Measurements from ENCODE around the gene TSPAN5. TPM values are rescaled to one million over a fixed set of nuclear protein-coding genes. Genes with fewer than 3 reads are reported as not detected.

The TSPAN5 gene
- polyA plus RNA-seq, 1 experiment = 190 TPM

DNA sequence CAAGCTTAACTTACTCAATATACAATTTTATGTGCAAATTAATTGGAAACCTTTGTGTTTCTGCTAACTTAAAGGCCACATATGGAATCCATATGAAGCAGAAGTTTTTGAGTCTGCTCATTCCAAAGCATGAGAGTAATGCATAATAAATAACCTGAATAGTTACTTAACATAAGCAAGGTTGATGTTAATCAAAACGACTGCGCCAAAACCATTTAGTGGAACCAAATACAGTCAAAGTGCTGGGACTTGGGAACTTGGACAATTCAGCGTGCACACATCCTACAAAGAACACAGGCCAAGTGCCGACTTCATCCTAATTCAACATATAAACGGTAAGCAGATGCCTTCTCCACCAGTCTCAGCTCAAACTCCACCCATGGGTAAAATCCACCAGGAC is 17.0 kb downstream of the TSPAN5 start:
- Histone ChIP-seq H3K27me3 (ENCODE audit: control insufficient read depth, insufficient read depth, low read length) (no peaks in the 10 kb centered on the region), H3K9me3 (ENCODE audit: control insufficient read depth, insufficient read depth, low read length) (no peaks in the 10 kb centered on the region), H3K4me3 (ENCODE audit: low read depth, low read length) (no peak overlapping the region), H3K27ac (ENCODE audit: low read depth, low read length) (no peak overlapping the region)
- DNase-seq (ENCODE audit: low read depth, low spot score) = no peak
- TF ChIP-seq, protein P1, sequence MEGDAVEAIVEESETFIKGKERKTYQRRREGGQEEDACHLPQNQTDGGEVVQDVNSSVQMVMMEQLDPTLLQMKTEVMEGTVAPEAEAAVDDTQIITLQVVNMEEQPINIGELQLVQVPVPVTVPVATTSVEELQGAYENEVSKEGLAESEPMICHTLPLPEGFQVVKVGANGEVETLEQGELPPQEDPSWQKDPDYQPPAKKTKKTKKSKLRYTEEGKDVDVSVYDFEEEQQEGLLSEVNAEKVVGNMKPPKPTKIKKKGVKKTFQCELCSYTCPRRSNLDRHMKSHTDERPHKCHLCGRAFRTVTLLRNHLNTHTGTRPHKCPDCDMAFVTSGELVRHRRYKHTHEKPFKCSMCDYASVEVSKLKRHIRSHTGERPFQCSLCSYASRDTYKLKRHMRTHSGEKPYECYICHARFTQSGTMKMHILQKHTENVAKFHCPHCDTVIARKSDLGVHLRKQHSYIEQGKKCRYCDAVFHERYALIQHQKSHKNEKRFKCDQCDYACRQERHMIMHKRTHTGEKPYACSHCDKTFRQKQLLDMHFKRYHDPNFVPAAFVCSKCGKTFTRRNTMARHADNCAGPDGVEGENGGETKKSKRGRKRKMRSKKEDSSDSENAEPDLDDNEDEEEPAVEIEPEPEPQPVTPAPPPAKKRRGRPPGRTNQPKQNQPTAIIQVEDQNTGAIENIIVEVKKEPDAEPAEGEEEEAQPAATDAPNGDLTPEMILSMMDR (IDR thresholded peaks at IDR 0.05; ENCODE audit: low read depth, low read length) = no peak
- ChIA-PET CTCF (interaction anchor here (0.8 to 1.8 kb wide), 4 partner anchors 14 to 298 kb away, joined by 3 to 5 read pairs (median 4); no protein-coding TSS in a partner anchor), POLR2A (interaction anchor here (0.6 kb wide), 1 partner anchor 447 kb away, joined by 3 read pairs; no protein-coding TSS in a partner anchor)

DNA sequence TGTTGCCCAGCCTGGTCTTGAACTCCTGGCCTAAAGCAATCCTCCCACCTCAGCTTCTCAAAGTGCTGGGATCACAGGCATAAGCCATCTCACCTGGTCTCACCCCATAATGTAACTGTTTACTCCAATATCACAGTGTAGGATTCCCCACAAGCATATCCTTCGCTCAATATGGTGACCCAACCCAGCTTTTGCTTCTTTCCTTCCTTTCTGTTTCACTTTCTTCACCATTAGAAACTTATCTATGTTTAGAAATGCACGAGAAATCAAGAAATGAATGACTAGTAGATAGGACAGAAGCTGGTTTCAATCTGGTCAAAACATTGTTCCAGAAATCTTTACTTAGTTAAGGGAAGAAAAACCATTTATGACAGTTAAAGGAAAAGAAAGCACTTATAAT is 18.9 kb downstream of the TSPAN5 start:
- POLR2A ChIA-PET = no interaction called here
- Histone ChIP-seq H3K27ac (ENCODE audit: low read depth, low read length) (no peak overlapping the region), H3K4me3 (ENCODE audit: low read depth, low read length) (no peak overlapping the region), H3K9me3 (ENCODE audit: control insufficient read depth, insufficient read depth, low read length) (no peaks in the 10 kb centered on the region), H3K27me3 (ENCODE audit: control insufficient read depth, insufficient read depth, low read length) (no peaks in the 10 kb centered on the region)
- no peak for DNase-seq (ENCODE audit: low read depth, low spot score)
- CTCF ChIA-PET = interaction anchor here (0.7 kb wide), 1 partner anchor 70 kb away, joined by 3 read pairs; no protein-coding TSS in a partner anchor
- TF ChIP-seq, protein P1 (IDR thresholded peaks at IDR 0.05; ENCODE audit: low read depth, low read length) = no peak

DNA sequence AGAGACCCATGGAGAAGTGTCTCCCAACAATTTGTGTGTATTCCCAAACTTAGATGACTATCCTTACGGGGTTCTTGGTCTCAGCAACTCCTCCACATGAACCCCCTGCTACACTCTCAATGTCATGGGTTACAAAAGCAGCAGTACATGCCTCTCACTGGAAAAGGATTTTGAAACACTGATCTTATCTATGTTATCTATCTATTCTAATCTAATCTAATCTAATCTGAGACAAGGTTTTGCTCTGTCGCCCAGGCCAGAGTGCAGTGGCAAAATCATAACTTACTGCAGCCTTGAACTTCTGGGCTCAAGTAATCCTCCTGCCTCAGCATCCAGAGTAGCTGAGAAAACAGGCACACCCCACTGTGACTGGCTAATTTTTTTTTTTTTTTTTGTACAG is 19.3 kb downstream of the TSPAN5 start:
- no peaks in the 10 kb centered on the region for H3K9me3 ChIP-seq (ENCODE audit: control insufficient read depth, insufficient read depth, low read length)
- H3K4me3 ChIP-seq (ENCODE audit: low read depth, low read length) = no peak overlapping the region
- no peak for DNase-seq (ENCODE audit: low read depth, low spot score)
- H3K27ac ChIP-seq (ENCODE audit: low read depth, low read length) = no peak overlapping the region
- ChIA-PET CTCF (no interaction called here), POLR2A (interaction anchor here (1.2 kb wide), 1 partner anchor 12 kb away, joined by 3 read pairs; no protein-coding TSS in a partner anchor)
- H3K27me3 ChIP-seq (ENCODE audit: control insufficient read depth, insufficient read depth, low read length) = no peaks in the 10 kb centered on the region
- TF ChIP-seq, protein P1 (IDR thresholded peaks at IDR 0.05; ENCODE audit: low read depth, low read length) = no peak

DNA sequence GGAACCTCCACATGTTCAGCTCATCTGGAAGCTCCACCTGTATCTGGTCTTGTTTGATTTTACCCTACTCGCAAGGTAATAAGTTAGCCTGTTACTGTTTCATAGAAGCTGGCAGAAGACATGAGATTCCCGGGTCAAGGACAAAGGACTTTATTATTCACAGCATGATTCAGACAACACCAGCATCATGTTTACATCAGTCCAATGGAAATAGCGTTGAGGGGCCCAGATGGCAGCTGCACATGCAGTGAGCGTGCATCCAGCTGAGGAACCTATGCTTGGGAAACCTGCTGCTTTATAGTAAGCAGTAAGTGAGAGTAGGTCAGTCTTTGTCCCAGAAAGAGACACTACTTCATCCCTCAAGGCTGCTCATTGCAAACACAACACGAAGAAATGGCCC is 19.8 kb downstream of the TSPAN5 start:
- TF ChIP-seq, protein P1 (IDR thresholded peaks at IDR 0.05; ENCODE audit: low read depth, low read length) = no peak
- ChIA-PET CTCF (no interaction called here), POLR2A (interaction anchor here (1.2 kb wide), 1 partner anchor 12 kb away, joined by 3 read pairs; no protein-coding TSS in a partner anchor)
- Histone ChIP-seq H3K9me3 (ENCODE audit: control insufficient read depth, insufficient read depth, low read length) (no peaks in the 10 kb centered on the region), H3K27me3 (ENCODE audit: control insufficient read depth, insufficient read depth, low read length) (no peaks in the 10 kb centered on the region), H3K27ac (ENCODE audit: low read depth, low read length) (no peak overlapping the region), H3K4me3 (ENCODE audit: low read depth, low read length) (no peak overlapping the region)
- no peak for DNase-seq (ENCODE audit: low read depth, low spot score)

DNA sequence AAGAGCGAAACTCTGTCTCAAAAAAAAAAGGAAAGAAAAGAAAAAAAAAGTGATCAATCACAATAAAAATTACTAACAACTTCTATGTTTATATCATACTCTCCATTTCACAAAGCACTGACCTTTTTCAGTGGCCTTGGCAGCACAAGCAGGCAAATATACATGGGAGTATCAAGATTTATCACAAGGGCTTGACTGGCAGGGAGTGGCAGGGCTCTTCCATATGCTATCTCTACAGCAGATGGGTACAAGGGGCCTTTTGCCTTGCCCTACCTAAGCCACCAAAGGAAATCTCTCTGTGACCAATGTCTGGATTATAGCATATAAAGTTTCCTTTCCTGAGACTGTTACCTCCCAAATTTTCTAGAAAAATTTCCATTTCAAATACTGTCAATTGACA is 24.4 kb downstream of the TSPAN5 start:
- Histone ChIP-seq H3K27me3 (ENCODE audit: control insufficient read depth, insufficient read depth, low read length) (no peaks in the 10 kb centered on the region), H3K4me3 (ENCODE audit: low read depth, low read length) (no peak overlapping the region), H3K9me3 (ENCODE audit: control insufficient read depth, insufficient read depth, low read length) (no peaks in the 10 kb centered on the region), H3K27ac (ENCODE audit: low read depth, low read length) (no peak overlapping the region)
- DNase-seq (ENCODE audit: low read depth, low spot score) = no peak
- TF ChIP-seq, protein P1 (IDR thresholded peaks at IDR 0.05; ENCODE audit: low read depth, low read length) = no peak
- POLR2A ChIA-PET = no interaction called here
- CTCF ChIA-PET = no interaction called here

Data from AG04450 (cell line).